NCI-H2196 treated with DMSO at 0.1 percent for 48 hours (cell line): ENCODE measurements around the gene PTPRK.

Experiments
- DNase-seq: peaks from one replicate; lab custom pipeline; 2025; ENCODE audit not compliant: unreplicated experiment; lab: John Stamatoyannopoulos, UW

Gene PTPRK

DNA sequence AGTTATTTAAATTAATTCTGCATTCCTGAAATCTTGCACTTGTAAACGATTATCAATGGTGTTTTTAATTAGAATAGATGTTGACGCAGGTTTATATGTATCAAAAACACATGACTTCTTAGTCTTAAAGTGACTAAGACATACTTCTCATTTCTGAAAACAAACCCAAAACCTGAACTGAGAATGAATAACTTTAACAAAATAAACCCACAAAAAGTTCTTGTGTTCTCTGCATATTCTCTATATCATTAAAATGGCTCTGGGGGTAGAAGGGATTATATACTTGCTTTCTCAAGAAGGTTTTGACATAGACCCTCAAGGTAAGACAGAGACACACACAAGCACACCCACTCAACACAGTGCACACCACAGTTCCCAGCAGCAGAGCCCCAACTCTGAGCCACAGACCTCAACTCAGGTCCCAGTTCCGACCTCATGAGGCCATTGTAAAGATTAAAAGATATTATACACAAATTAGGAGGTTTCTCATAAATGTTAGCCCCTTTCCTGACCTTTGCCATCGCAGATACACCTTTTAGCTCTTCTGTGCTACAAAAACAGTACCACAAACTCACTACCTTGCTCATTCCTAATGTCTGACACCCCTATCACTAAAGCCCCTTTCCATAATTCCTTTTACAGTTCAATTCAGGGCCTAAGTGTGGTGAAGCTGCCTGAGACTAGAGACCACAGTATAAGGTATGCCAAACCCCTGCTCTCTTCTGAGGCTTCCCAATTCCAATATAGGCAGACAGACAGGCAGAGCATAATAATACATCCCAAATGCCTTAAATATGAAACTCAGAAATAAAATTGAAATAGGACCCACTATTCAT is 267.8 kb downstream of the PTPRK start:
- DNase-seq, result no peak

DNA sequence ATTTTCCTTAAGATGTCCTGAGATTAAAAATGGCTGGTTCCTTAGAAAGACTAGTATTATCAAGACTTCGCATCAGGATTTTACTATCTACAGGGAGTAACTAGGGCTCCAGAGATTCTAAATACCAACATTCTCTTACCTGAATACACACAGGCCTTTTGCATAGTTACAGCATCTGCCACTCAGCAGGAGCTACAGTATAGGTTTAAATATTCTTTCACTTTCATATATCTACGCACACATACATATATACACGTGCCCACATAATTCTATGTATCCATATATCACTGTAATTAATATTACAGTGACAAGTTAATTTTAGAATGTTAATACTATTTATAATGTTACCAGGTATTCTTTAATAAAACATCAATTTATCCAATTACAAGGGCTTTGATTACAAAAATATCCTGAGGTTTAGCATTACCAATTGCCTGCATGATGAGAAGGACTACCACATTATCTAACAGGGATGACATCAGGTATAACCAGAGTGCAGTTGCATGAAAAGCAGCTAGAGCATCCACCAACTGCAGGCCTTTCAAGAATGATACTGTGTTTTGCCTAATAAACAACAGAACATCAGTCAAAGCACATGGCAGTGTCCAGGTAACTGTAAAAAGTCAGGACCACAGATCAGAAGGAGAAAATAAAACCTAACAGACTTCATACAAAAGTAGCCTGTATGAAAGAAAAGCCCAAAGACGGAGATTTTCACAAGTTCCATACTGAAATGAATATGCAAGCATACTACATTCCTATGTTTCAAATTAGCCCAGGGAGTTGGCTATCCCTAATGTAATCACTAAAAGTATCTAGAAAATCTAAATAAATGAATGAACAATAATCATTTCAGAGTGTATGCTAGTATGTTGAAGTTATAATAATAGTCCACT is 268.7 kb downstream of the PTPRK start:
- no peak for DNase-seq

DNA sequence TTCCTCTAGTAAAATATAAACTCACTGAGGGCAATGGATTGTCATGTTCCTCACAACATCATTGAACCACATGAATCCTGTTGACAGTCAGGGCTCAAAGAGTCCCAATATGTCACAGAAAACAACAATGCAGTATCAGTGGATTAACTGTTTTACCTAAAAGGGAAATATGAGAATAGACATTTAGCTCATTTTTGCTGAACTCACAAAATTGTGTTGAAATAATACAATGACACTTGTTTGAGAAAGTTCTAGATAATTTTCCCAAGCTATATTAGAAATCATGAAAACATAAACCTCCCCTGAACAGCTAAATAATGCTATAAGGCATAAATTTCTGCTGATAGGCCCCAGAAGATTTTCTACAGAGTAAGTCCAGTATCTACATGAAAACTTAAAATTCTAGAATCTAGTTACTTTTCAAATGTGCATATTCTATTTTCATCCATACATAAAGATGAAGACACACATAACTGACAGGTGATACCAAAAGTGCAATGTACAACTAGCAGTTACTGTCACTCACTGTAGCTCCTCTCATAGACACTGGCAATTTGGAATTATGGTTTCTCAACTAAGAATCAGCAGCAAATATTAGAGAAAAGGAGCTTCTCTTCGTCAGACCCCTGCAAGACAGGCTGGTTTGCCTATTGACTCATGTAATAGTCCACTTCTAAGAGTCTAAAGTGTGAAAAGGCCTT is 269.9 kb downstream of the PTPRK start:
- DNase-seq, result no peak

DNA sequence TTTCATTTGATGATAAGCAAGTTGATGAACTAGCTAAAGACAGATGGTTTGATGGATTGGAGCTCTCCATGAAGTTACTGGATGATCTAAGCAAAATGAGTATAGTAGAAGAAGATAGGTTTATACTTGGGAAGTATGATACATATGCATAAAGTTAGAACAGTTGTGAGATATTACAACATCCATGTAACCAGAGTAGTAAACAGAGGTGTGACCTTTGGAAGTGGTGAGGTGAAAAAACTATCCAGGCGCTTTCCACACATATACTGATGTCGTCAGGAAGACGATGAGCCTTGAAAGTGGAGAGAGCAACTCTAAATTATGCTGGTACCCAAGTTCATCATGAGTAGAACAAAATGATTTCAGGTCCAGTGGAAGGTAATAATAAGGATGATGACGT is 271.0 kb downstream of the PTPRK start:
- DNase-seq, result no peak

DNA sequence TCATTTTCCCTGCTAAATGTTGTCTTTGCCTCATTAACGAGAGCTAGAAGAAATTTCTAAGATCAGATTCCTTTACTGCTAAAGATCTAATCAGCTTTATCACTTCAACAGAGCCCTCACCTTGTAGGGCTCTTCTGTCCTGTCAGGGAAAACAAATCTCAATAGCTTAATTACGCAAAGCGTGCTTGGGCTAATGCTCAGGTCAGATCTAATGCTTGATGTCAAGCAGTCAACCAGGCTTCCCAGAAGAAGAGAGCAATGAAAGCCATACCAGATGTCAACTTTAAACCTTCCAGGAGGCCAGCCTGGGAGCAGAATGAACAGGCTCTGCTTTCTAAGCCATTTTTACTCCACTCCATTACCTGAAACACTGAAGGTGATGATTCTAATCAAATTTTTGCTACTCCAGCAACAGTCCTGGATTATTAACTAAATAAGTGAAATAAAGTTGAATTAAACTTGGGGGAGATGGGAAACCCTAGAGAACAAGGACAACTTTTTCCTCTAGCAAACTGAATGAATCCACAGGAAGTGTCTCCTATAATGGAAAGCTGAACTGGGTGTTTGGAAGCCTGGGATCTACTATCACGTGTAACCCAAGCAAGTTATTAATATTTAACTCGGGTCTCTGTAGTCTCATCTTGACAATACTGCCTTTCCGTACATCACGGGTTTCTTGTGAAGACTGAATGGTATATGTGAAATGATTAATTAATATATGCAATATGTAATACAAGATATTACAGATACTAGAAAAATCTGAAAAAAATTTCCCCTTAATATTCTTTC is 273.7 kb downstream of the PTPRK start:
- DNase-seq, result no peak

DNA sequence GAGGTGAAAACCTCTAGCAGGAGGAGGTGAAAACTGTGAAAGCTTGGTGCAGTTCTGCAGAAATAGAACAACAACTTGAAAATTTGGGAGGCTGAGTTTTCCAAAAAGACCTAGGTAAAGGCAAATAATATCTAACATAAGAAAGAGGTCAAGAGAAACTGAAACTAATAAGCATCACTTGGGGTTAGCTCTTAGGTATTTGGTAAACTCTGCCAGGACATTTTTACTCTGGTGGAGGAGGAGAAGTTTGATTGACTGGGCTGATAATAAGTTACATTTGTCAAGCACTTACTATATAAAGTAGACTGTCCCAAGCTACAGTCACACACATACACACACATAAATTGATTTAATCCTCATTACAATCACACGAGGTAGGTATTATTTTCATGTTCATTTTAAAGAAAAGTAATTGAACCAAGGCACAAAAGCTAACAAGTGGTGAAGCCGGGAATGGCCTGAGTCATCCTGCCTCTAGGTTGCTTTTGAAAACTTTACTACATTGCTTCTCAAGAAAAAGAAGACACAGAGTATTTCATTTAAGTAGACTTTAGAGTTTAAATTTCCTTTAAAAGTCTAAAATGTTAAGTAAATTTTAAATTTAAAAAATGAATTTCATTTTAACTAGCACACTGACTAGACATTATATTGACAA is 275.5 kb downstream of the PTPRK start:
- DNase-seq, result no peak

DNA sequence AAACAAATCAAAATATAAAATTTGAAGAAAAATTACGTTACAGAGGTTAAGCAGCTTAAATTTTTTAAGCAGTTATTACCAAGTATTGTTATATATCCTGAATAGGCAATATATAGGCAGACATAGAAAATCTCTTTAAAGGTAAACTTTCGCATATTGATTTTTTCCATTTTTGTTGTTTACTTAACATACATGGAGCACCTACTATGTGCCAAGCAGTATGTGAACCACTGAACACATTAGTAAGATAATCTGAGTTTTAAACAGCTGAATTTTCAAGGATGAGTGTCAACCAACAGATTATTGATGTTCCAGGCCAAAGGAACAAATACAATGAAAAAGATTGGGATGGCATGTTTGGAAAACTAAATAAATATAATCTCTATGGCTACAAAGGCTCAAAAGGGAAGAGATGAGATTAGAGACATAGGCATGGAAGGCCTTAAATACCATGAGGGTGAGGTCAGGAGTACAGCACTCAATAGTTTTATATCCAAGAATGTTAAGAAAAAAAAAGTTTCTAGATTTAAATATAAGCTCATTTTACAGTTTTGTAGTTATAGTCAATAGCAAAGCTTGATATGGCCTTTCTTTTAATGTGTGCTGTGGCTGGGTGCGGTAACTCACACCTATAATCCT is 277.5 kb downstream of the PTPRK start:
- DNase-seq, result no peak

DNA sequence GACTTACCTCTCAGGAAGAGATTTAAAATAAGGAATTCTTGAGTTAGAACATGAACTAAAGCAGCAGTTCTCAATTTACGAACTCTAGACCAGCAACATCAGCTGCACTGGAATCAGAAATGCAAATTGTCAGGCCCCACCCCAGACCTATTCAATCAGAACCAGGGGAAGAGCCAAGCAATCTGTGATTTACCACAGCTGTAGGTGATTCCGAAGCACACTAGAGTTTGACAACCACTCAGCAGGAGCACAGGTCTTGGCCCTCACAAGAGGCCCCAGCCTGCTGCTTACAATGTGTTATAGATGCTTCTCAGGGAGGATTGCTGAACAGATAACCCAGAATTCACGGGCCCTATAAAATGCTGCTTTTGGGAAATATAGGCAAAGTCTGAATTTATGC is 279.2 kb downstream of the PTPRK start:
- no peak for DNase-seq

DNA sequence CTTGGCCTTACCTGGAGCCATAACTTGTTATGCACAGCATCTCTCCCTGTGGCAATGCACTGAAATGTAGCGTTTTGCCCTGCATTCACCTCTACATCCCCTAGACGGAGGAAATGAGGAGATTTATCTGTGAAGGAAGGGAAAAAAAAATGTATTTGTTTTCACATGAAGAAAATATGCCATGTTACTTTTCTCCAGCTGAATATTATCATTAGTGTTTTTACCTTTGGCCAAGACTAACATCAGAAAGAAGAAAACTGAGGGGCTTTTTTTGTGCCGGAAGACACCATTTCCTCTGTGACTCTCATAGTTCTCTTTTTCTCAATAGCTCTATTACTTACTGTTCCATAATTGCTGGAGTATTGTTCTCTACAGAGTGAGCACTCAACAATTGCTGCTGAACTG is 280.4 kb downstream of the PTPRK start:
- DNase-seq, result no peak

DNA sequence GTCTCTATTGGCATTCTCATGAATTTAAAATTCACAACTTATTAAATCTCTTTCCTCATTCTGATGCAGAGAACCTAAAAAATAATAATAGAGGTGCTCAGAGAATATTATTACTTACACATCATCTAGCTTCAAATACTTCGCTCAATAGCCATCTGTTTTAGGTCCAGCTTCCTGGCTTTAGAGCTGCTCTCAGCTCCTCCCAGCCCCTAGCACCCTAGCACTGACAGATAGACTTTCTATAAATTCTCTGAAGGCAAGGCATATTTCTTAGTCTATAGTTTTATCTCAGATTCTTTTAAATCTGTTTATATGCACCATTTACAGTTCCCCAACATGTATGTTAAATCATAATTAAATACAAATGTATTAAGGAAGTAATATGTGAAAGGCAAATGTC is 281.3 kb downstream of the PTPRK start:
- DNase-seq, result no peak

DNA sequence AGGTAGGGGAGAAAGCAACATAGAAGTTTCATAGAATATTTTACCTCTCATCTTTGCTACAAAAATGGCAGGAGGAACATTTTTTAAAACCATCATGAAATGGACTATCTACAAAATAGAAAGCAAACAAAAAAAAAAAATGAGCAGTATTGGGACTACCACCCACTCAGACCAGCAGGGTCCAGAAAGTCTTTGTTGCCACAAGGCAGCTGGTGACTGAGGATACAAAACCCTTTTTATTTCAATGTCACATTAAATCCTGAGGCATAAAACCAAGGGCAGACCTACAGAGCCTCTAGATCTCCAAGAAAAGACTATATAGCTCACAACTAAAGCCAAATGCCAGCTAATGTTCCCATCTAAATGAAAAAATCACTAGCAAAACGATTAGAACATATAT is 282.2 kb downstream of the PTPRK start:
- no peak for DNase-seq

DNA sequence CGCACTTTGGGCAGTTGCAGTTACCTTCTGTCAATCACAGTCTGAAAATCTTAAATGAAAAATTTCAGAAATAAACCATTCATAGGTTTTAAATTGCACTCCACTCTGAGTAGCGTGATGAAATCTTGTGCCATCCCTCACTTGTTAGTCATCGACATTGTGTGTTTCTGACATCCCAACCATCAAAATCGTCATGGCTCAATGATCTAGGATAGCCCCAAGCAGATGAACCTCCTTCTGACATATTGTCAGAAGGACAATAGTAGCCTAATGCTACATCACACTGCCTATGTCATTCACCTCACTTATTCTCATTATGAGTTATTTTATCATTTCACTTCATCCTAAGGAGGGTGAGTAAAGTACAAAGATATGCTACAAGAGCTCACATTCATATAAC is 284.8 kb downstream of the PTPRK start:
- no peak for DNase-seq

DNA sequence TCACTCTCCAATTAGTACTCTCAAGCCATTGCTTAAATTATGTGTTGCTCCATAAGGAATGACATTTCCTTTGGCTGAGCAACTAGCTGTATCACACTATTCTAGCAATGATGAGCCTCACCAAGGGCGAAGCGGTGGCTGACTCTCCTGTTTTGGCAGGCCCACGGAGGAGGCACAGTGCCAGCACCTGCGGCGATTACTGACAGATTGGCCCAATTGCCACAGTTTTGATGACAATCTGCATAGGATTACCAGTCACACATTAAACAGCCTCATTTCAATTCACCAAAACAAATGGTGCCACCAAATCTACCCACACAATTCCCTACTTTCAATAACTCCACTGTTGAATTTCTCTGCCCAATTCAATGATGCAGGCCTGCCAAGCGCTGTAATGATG is 286.9 kb downstream of the PTPRK start:
- no peak for DNase-seq

DNA sequence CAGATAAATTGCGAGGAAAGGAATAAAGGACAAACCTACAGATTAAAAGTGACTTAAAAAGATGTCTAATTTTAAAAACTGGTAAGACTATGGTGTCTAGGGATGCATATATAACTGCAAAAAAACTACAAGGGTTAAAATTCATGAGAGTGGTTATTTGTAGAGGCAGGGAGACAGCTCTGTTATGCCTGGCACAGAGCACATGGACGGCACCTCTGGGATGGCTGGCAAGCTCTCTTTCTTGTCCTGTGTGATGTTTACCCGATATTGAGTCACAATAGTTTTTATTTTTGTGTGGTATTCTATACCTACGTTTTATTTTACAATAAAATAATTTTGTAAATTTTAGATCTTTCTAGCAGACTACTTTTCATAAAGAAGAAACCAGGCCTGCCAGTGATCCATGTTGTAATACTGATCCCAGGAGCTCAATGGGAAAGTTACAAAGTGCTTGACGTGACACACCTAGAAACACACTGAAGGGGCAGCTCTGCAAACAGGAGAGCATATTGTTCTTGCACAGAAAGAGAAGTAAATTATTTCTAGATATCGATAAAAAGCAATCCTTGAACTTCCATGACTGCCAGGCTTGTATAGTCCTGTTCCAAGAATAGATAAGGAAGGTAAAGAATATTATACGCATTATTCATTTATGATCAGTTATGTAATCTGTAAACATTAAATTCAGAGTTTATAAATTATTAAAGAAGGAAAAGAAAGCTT is 290.0 kb downstream of the PTPRK start:
- DNase-seq, result no peak

DNA sequence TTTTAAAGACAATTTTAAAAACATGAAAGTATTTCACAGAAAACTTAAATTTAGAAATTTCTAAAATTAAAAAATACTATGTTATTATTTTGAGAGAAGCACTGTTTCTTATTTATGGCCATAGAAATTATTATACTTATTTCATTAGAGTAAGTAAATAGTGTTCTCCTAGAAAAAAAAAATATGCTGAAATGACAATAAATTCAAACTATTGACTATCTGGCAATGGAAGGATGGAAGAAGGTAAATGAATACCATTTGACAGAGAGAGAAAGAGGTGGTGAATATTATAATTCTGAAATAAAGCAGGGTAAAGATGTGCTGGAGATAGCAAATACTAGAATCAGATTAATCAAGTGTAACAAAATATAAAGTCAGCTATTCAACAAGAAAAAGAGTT is 294.8 kb downstream of the PTPRK start:
- DNase-seq, result no peak

DNA sequence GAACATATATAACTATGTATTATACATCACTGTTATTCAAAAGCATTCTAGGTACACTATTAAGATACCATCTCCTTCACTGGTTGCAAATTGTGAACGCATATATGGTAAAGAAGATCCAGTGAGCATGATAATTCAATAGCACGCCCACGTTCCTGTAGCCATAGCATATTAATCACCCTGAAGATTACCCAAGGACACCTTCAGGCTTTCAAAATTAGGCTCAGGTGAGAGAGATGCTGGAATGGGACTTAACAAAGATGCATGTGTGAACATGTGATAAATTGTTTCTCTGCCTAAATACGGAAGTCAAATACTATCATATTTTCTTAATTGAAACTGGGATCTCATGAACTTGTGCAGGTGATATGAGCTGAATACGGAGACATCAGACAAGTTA is 303.5 kb downstream of the PTPRK start:
- DNase-seq, result no peak

DNA sequence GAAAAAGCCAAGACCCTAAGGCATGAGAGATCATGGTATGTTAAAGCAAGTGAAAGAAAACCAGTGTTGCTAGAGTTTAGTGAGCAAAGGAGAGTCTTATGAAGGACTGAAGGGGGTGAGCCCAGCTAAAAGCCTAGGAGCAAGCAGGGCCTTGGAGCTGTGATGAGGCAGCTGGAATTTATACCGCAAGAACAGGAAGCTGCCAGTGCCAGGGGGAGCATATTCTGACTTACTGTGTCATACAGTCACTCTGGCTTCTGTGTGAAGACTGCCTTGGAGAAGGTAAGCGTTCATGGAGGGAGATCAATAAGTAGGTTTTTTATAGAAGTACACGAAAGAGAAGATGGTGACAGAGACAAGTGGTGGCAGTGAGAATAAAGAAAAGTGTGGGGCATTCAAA is 310.6 kb downstream of the PTPRK start:
- DNase-seq, result no peak

DNA sequence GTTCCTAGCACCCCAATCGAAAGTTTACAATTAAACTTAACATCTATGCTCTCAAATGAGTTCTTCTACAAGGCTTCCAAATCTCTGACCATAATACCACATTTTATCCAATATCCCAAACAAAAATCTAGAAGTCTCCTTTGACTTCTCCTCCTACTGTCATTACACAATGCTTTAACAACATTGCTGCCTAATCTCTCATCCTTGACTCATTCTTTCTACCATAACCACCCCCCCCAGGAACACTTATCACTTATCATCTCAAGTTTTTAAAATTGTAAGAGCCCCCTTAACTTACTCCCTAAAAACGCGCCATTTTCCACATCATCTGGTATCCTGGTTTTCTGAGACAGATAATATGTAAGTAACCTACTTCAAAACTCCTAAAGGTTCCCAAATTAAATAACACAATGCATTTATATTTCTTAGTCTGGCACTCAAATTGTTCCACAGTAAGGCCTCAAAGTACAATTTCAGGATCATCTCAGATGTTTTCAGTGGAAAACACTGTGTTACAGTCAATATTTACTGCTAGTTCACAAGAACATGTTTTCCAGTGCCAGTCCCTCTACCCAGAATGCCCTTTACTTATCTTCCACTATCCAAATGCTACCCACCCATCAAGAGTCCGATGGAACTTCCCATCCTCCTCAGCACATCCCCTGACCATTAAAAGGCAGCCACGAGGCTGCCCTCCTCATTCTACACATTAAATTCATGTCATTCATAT is 311.4 kb downstream of the PTPRK start:
- no peak for DNase-seq

DNA sequence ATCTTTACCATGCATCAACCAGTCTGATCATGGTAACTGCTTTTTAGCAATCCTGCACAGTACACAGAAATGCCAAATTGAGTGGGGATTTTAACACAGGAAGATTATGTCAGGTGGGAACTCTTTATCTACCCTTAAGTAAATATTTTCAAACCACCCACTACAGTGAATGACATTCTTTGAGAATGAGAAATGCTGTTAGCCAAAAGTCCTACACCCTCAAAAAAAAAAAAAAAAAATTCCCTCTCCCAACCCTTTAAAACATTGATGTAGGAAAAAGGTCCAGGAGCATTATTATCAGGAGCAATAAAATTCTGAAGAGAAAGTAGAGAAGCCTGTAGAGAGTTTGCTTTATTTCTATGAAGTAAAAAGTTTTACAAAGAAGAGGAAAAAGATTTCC is 312.3 kb downstream of the PTPRK start:
- DNase-seq, result no peak
